Heart right ventricle (tissue), 16 donors: ENCODE data around the gene TMEM8B. TPM values are rescaled to one million over a fixed set of nuclear protein-coding genes. Genes with fewer than 3 reads are reported as not detected.

Experiments used
- ATAC-seq, 8 donors: fragments of 200-7000 bp; cut with Tn5 transposase; one replicate each; pipeline ENCODE4 v1.9.1; 2020; ENCODE audit warnings: mild to moderate bottlenecking in 8 of 8, moderate library complexity in 8 of 8, moderate number of reproducible peaks in 1 of 8
- DNase-seq, 2 donors: peaks; one replicate each; pipeline ENCODE4 v3.0.0-alpha.2; 2020
- H3K27ac ChIP-seq, 10 donors: fragments of 200-600 bp; sonication (generic) in 2 of 10; one replicate each; pipeline versions ENCODE4 v1.5.0 to v1.8.0; 2020 to 2022; ENCODE audit warnings: mild to moderate bottlenecking in 3 of 10
- H3K27me3 ChIP-seq, 7 donors: fragments of 200-600 bp; one replicate each; pipeline ENCODE4 v1.8.0; 2021 to 2022; ENCODE audit warnings: mild to moderate bottlenecking in 2 of 7
- H3K36me3 ChIP-seq, 9 donors: fragments of 200-600 bp; sonication (generic) in 1 of 9; one replicate each; pipeline versions ENCODE4 v1.5.0 to v1.8.0; 2020 to 2022; ENCODE audit warnings: mild to moderate bottlenecking in 2 of 9
- H3K4me1 ChIP-seq, 9 donors: fragments of 200-600 bp; sonication (generic) in 1 of 9; one replicate each; pipeline versions ENCODE4 v1.5.0 to v1.8.0; 2020 to 2022; ENCODE audit warnings: mild to moderate bottlenecking in 4 of 9
- H3K4me3 ChIP-seq, 10 donors: fragments of 200-600 bp; sonication (generic) in 2 of 10; one replicate each; pipeline versions ENCODE4 v1.5.0 to v1.8.0; 2020 to 2022; ENCODE audit warnings: mild to moderate bottlenecking in 7 of 10, moderate library complexity in 2 of 10
- H3K9me3 ChIP-seq, 11 donors: fragments of 200-600 bp in 10 of 11; sonication (generic) in 2 of 11; one replicate each; pipeline versions ENCODE4 v1.5.0 to v1.8.0; 2013 to 2022; ENCODE audit warnings: mild to moderate bottlenecking in 2 of 11, control low read depth in 1 of 11, moderate library complexity in 1 of 11
- WGBS, 2 donors: extraction: QIAGEN DNeasy Blood & Tissue Kit; methylation state at CpG; one replicate each; pipeline ENCODE4 v1.1.7; 2013; ENCODE audit warnings: inconsistent platforms in 1 of 2; 5-methylcytosine and 5-hydroxymethylcytosine counted together
- intact Hi-C, 10 donors: fragments of 100-400 bp; cut with DNase I; formaldehyde crosslinking; loops; one replicate each; pipeline versions ENCODE4 v1.11.1 to v1.14.2; 2022
- polyA plus RNA-seq, 2 donors: library from polyadenylated mRNA; stranded (reverse); fragments of 200-250 nt; gene quantifications; one replicate each; pipeline ENCODE4 v1.2.3, GENCODE V29; 2013
- total RNA-seq, 10 donors: library from RNA; stranded (reverse); fragmentation: NEBNext Ultra II Directional in 3 of 10; extraction: Animal tissue kit (Norgen Biotek cat#: 25700) in 3 of 10; gene quantifications; one replicate each; pipeline versions ENCODE4 v1.2.1 to v1.2.4, GENCODE V29; 2021 to 2023
- TF ChIP-seq, protein P1 (sequence below), 9 donors: fragments of 200-600 bp; sonication (generic) in 2 of 9; IDR thresholded peaks; one replicate each; pipeline versions ENCODE4 v1.5.0 to v1.8.0; 2021 to 2022; ENCODE audit warnings: antibody characterized with exemption in 9 of 9, mild to moderate bottlenecking in 5 of 9, moderate library complexity in 1 of 9
- donor health status: Arrhythmogenic right ventricular cardiomyopathy.
- donor health status: ischemic (EF 13 %, LVEDD 7.1; RV severe dilation, severe dysfunction).
- donor health status: healthy with polysubstance abuse.
- donor health status: DM: no; HTN: yes; CAD: no.
- donor health status: DM: no; HTN: no; CAD: no.
- donor health status: ischemic (EF 25% LVEDD 6.9; RV normal size, moderate dysfunction).
- donor health status: ischemic (EF 25% LVEDD 5.7; RV mildly dilated, moderate dysfunction).
- donor health status: healthy.
- donor health status: DM: yes; HTN: yes; CAD: no.
- donor health status: Ischemic cardiomyopathy.
- donor health status: ischemic (EF 35%, LVEDD 5.7; RV mildly dilated, moderate dysfunction).
- donor health status: nonischemic (EF 11% LVEDD 7.7; RV severe dilation, severe dysfunction).
- donor health status: DM: yes; HTN: yes; CAD: no.
- donor health status: PGD.
- donor health status: ischemic (EF 29% LVEDD 5.4; RV normal size, mild dysfunction).
- donor health status: nonischemic (EF 23%, LVEDD 6.1; RV moderate dilation, normal function).

Gene TMEM8B
- total and polyA plus RNA-seq, 12 donors: 6.7 to 22.9 (median 19.5) TPM

DNA sequence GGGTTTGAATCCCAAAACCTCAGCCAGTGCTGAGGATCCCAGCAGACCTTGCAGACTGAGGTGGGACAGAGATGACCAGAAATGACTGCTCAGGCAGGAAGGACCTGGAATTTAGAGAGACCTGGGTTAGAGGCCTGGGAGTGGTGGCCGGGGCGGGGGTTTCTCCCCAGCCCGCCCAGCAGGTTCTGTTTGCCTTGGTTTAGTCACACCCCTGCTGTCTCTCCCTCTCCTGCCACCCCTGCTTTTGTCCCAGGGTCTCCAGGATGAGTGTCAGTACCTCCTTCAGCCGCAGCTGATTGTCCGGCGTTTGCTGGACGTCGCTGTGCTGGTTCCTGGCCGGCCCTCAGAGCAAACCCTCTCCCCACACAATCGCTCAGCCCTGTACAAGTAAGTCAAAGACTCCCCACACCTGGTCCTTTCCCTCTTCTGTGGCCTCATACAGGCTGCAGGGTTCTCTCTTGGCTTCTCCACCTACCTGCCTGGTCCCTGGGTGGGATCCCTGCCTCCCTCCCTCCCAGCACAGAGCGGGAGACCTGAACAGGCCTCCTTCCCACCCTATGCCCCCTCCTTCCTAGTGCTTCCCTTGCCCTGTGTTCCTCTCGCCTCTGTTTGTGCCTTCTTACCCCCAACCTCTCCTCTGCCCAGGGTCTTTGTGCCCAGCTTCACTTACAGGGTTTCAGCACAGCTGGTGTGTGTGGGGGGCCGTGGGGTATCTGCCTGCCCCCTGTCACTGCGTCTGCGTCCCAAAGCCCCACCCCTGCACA, 12.0 kb downstream of the TMEM8B start:
- WGBS, 2 donors: 95 to 96% methylated on average over 15 of the region's 15 CpGs
- peaks cover 2 to 42% (median 16%) of the 10 kb centered on the region in 9 donors for H3K4me1 ChIP-seq

DNA sequence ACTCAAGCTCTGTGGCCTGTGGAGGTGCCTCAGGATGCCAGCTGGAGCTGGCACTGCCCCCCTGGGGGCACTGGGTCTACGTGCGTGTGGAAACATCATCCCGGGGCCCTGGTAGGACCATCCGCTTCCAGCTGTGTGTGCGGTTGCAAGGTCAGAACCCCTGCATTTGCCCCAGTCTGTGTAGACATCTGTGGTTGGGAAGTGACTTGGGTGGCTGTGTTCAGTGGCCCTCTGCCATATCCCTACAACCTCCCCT, 12.5 kb downstream of the TMEM8B start:
- no peak for DNase-seq
- H3K9me3 ChIP-seq: no peaks in the 10 kb centered on the region
- 72 to 92% methylated on average over 5 of the region's 5 CpGs for WGBS, 2 donors
- peaks cover 0 to 66% (median 0%) of the 10 kb centered on the region in 7 donors for H3K27me3 ChIP-seq
- H3K4me3 ChIP-seq: no peak overlapping the region
- intact Hi-C loops: no loop called here
- H3K36me3 ChIP-seq: peaks cover 0 to 13% (median 0%) of the 10 kb centered on the region in 9 donors
- peaks cover 2 to 47% (median 17%) of the 10 kb centered on the region in 9 donors for H3K4me1 ChIP-seq
- TF ChIP-seq, protein P1, sequence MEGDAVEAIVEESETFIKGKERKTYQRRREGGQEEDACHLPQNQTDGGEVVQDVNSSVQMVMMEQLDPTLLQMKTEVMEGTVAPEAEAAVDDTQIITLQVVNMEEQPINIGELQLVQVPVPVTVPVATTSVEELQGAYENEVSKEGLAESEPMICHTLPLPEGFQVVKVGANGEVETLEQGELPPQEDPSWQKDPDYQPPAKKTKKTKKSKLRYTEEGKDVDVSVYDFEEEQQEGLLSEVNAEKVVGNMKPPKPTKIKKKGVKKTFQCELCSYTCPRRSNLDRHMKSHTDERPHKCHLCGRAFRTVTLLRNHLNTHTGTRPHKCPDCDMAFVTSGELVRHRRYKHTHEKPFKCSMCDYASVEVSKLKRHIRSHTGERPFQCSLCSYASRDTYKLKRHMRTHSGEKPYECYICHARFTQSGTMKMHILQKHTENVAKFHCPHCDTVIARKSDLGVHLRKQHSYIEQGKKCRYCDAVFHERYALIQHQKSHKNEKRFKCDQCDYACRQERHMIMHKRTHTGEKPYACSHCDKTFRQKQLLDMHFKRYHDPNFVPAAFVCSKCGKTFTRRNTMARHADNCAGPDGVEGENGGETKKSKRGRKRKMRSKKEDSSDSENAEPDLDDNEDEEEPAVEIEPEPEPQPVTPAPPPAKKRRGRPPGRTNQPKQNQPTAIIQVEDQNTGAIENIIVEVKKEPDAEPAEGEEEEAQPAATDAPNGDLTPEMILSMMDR (IDR thresholded peaks at IDR 0.05): no peak
- no peak for ATAC-seq
- H3K27ac ChIP-seq: no peak overlapping the region

More for the DNA sequence above, 12.0 kb downstream of the TMEM8B start:
- DNase-seq (no peak), ATAC-seq (no peak)
- intact Hi-C loops: no loop called here
- TF ChIP-seq, protein P1 (IDR thresholded peaks at IDR 0.05): no peak
- H3K9me3 ChIP-seq: no peaks in the 10 kb centered on the region
- peaks cover 0 to 64% (median 0%) of the 10 kb centered on the region in 7 donors for H3K27me3 ChIP-seq
- peaks cover 0 to 9% (median 0%) of the 10 kb centered on the region in 9 donors for H3K36me3 ChIP-seq
- H3K4me3 ChIP-seq: no peak overlapping the region
- no peak overlapping the region for H3K27ac ChIP-seq

DNA sequence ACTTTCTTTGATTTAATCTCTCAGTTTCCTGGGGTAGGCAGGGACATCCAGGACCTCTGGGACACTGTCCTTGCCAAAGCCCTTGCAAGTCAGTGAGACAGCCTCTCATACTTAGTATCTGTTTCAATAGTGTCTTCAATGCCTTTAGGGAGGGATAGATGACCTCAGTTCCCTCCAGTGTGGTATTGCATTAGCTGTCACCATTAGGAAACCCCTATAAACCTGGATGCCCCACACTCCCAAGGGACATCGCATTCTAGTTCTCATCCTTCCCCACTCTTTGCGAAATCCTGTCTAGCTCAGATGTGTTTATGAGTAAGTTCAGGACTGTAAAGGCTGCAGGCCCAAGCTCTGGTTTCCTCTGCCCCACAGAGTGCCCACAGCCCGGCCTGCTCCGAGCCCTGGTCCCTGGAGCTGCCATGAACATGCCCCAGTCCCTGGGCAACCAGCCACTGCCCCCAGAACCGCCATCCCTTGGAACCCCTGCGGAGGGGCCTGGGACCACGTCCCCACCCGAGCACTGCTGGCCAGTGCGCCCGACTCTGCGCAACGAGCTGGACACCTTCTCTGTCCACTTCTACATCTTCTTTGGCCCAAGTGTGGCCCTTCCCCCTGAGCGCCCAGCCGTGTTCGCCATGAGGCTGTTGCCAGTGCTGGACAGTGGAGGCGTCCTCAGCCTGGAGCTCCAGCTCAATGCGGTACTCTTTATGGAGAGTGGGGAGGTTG, 13.2 kb downstream of the TMEM8B start:
- Histone ChIP-seq H3K9me3 (no peaks in the 10 kb centered on the region), H3K27ac (no peak overlapping the region), H3K4me3 (no peak overlapping the region), H3K27me3 (peaks cover 0 to 68% (median 0%) of the 10 kb centered on the region in 7 donors), H3K4me1 (peaks cover 2 to 48% (median 17%) of the 10 kb centered on the region in 9 donors), H3K36me3 (peaks cover 0 to 19% (median 0%) of the 10 kb centered on the region in 9 donors)
- no peak for ATAC-seq
- DNase-seq: no peak
- intact Hi-C loops: no loop called here
- 91 to 94% methylated on average over 17 of the region's 17 CpGs for WGBS, 2 donors
- TF ChIP-seq, protein P1 (IDR thresholded peaks at IDR 0.05): no peak

DNA sequence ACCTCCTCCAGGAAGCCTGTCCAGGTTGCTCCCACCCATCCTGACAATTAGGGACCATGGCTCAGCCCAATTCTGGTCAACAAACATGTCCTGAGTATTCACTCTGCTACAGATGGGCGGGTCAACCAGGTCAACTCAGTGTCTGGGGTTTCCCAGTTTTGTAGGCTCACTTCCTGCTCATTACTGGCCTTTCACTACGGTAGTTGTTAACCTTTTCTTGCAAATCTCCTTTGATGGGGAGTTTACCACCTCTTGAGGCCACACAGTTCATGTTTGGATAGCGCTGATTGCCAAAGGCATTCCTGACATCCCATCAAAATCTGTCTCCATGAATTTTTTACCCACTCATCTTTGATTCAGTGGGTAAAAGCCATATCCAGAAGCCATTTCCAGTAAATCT, 13.8 kb downstream of the TMEM8B start:
- WGBS, 2 donors: 90 to 91% methylated on average over 3 of the region's 3 CpGs
- ATAC-seq (no peak), DNase-seq (no peak)
- Histone ChIP-seq H3K9me3 (no peaks in the 10 kb centered on the region), H3K4me3 (no peak overlapping the region), H3K27ac (no peak overlapping the region), H3K36me3 (peaks cover 0 to 23% (median 0%) of the 10 kb centered on the region in 9 donors), H3K4me1 (peaks cover 2 to 52% (median 21%) of the 10 kb centered on the region in 9 donors), H3K27me3 (peaks cover 0 to 68% (median 0%) of the 10 kb centered on the region in 7 donors)
- intact Hi-C loops: no loop called here
- TF ChIP-seq, protein P1 (IDR thresholded peaks at IDR 0.05): no peak
